Colonic mucosa (tissue), 4 donors: ENCODE measurements around the gene IST1. TPM values are rescaled to one million over a fixed set of nuclear protein-coding genes. Genes with fewer than 3 reads are reported as not detected.

Experiments
- DNase-seq: peaks from one replicate; pipeline ENCODE4 v3.0.0-alpha.2; 2020
- H3K27ac ChIP-seq: fragments of 200-600 bp; one replicate; pipeline ENCODE4 v1.8.0; 2021
- H3K27me3 ChIP-seq: fragments of 200-600 bp; one replicate; pipeline ENCODE4 v1.8.0; 2021
- H3K36me3 ChIP-seq: fragments of 200-600 bp; one replicate; pipeline ENCODE4 v1.8.0; 2021
- H3K4me1 ChIP-seq: fragments of 200-600 bp; one replicate; pipeline ENCODE4 v1.8.0; 2021; ENCODE audit warnings: mild to moderate bottlenecking
- H3K4me3 ChIP-seq: fragments of 200-600 bp; one replicate; pipeline ENCODE4 v1.8.0; 2021
- H3K9ac ChIP-seq, 2 donors: one replicate each; pipeline ENCODE4 v1.7.0; 2013; ENCODE audit warnings: control low read depth in 2 of 2, low read depth in 2 of 2, low read length in 2 of 2
- H3K9me3 ChIP-seq: fragments of 200-600 bp; one replicate; pipeline ENCODE4 v1.8.0; 2021
- CTCF ChIP-seq: fragments of 200-600 bp; IDR thresholded peaks from one replicate; pipeline ENCODE4 v1.8.0; 2022; ENCODE audit warnings: antibody characterized with exemption, mild to moderate bottlenecking
- intact Hi-C: fragments of 100-400 bp; cut with DNase I; formaldehyde crosslinking; loops from one replicate; pipeline ENCODE4 v1.14.1; 2022
- total RNA-seq, 2 donors: library from RNA; stranded (reverse); fragmentation: NEBNext Ultra II Directional in 1 of 2; extraction: Animal tissue kit (Norgen Biotek cat#: 25700) in 1 of 2; gene quantifications; one replicate each; pipeline ENCODE4 v1.2.1, GENCODE V29; 2021
- donor health status: healthy.
- donor health status: DM: no; HTN: no; CAD: no.
- donor health status: DM: no; HTN: no; CAD: no.

The IST1 gene
- total RNA-seq, 2 donors from 2014 or later: 180 to 304 TPM

DNA sequence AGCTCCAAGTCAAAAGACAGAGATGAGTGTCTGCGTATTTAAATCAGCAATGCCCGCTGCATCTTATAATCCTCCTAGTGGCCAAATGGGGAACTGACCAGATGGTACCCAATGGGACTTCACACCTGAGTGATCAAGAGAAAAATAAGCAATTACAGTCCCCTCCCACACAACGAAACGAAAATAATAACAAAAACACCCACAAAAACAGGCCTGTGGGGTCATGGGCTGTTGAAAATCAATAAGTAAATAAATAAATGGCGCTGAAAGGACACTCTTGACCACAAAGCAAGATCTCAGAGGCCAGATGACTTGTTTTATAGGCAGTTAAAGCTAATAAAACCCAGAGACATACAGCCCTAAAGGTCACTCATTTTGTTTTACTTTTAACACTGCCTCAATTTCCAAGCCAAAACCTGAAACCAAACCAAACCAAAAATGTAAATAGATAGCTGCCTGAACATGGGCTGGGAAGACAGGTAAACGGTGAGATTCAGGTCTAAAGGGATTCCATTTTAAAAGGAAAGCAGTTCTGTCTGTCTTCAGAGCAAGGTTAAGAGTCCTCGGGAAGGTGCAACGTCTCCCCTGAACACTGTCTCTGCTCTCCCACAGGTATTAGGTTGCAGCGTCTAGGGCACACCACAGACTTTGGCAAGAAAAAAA, 12.7 kb upstream of the IST1 start:
- TF ChIP-seq CTCF: peak; percentile 94
- peak overlapping the region; percentile 51 to 83 for H3K9ac ChIP-seq
- no peaks in the 10 kb centered on the region for H3K36me3 ChIP-seq
- H3K9me3 ChIP-seq: no peaks in the 10 kb centered on the region
- no peaks in the 10 kb centered on the region for H3K4me1 ChIP-seq
- no peaks in the 10 kb centered on the region for H3K27me3 ChIP-seq
- peak overlapping the region; percentile 97 for H3K4me3 ChIP-seq
- H3K27ac ChIP-seq: peak overlapping the region; percentile 87
- intact Hi-C loops: loop anchor here (5.0 kb wide), 1 partner anchor 80 kb away; no protein-coding TSS in a partner anchor
- DNase-seq: peak; percentile 92

DNA sequence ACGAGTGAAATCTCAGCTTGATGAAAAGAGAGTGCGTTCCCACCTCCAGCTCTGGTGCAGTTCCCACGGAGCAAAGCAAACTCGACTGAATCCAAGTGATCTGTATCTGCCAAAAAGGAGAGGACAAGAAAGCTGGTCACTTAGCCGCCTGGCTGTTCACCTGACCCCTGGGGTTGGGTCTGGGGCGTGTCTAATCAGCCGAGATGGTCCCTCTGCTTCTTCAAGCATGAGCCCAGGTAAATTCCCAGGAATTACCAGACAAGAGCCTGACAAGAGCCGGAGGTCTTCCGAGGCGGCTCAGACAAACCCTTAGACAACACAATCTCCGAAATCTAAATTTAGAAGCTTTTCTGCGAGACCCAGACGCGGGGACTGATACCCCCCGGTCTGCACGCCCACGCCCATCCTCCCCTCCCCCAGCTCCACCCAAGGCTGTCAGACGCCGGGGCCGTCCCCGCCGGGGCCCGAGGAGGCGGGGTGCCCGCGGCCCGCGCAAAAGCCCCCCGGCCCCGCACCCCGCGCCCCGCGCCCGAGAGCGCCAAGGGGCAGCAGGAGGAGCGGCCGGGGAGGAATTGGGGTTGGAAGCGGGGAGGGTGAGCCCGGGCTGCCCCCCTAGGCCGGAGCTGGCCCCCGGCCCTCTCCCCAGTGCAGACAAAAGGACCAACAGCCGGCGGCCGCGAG, 12.0 kb upstream of the IST1 start:
- Histone ChIP-seq H3K4me1 (no peaks in the 10 kb centered on the region), H3K27ac (peak overlapping the region; percentile 87), H3K9me3 (no peaks in the 10 kb centered on the region), H3K4me3 (peak overlapping the region; percentile 97), H3K9ac (peak overlapping the region; percentile 88 to 93), H3K36me3 (no peaks in the 10 kb centered on the region), H3K27me3 (no peaks in the 10 kb centered on the region)
- DNase-seq: peak; percentile 70
- intact Hi-C loops: loop anchor here (5.0 kb wide), 1 partner anchor 79 kb away; no protein-coding TSS in a partner anchor
- TF ChIP-seq CTCF: no peak

GRCh38 chr16:71883849-71884638, 11.3 kb upstream of the IST1 start, which contains the start of gene ZNF821:
ZNF821 (minus strand) TSS chr16:71884182; CDS start chr16:71879946, 4,236 bp downstream.
- intact Hi-C loops: loop anchor here (5.0 kb wide), 1 partner anchor 78 kb away; no protein-coding TSS in a partner anchor
- Histone ChIP-seq H3K4me1 (no peaks in the 10 kb centered on the region), H3K36me3 (no peaks in the 10 kb centered on the region), H3K27me3 (no peaks in the 10 kb centered on the region), H3K4me3 (peak within 1 kb of the TSS; percentile 97), H3K9ac (peak within 1 kb of the TSS; percentile 88 to 93), H3K27ac (peak within 1 kb of the TSS; percentile 87), H3K9me3 (no peaks in the 10 kb centered on the region)
- peak; percentile 37 for TF ChIP-seq CTCF
- peak; percentile 73 for DNase-seq

GRCh38 chr16:71885261-71885650, 10.1 kb upstream of the IST1 start:
- Histone ChIP-seq H3K36me3 (no peaks in the 10 kb centered on the region), H3K9me3 (no peaks in the 10 kb centered on the region), H3K9ac (no peak overlapping the region), H3K27ac (peak overlapping the region; percentile 87), H3K4me1 (no peaks in the 10 kb centered on the region), H3K27me3 (no peaks in the 10 kb centered on the region), H3K4me3 (no peak overlapping the region)
- no peak for TF ChIP-seq CTCF
- DNase-seq: no peak
- intact Hi-C loops: no loop called here

GRCh38 chr16:71889147-71889546, 6.2 kb upstream of the IST1 start:
- Histone ChIP-seq H3K36me3 (no peaks in the 10 kb centered on the region), H3K27me3 (no peaks in the 10 kb centered on the region), H3K27ac (peak overlapping the region; percentile 42), H3K4me1 (no peaks in the 10 kb centered on the region), H3K4me3 (no peak overlapping the region), H3K9ac (no peak overlapping the region), H3K9me3 (no peaks in the 10 kb centered on the region)
- DNase-seq: no peak
- no peak for TF ChIP-seq CTCF
- intact Hi-C loops: no loop called here
